Measurements from ENCODE around the gene SYNE2.
A peak's percentile ranks its signal among the peaks of the same experiment; 100 is the strongest.

SYNE2 gene

GRCh38 chr14:64220466-64220865 is 367.7 kb downstream of the SYNE2 start:
- H3K27ac ChIP-seq: no peak overlapping the region
- H3K4me3 ChIP-seq: no peak overlapping the region

- H3K27ac ChIP-seq: no peak overlapping the region
- no peak overlapping the region for H3K4me3 ChIP-seq
These were observed 368.7 kb downstream of the SYNE2 start for GRCh38 chr14:64221391-64222003.

GRCh38 chr14:64225151-64225757 is 372.4 kb downstream of the SYNE2 start:
- no peak overlapping the region for H3K4me3 ChIP-seq
- H3K27ac ChIP-seq: no peak overlapping the region

GRCh38 chr14:64227856-64228255 is 375.1 kb downstream of the SYNE2 start:
- H3K4me3 ChIP-seq: no peak overlapping the region
- H3K27ac ChIP-seq: no peak overlapping the region

- Histone ChIP-seq H3K27ac (no peak overlapping the region), H3K4me3 (no peak overlapping the region)
These were observed 376.7 kb downstream of the SYNE2 start for GRCh38 chr14:64229489-64229888.

- Histone ChIP-seq H3K27ac (peak overlapping the region in 1 of 21 experiments; percentile 16), H3K4me3 (no peak overlapping the region)
These were observed 379.5 kb downstream of the SYNE2 start for GRCh38 chr14:64232095-64232838.

GRCh38 chr14:64232944-64233343 is 380.1 kb downstream of the SYNE2 start:
- Histone ChIP-seq H3K4me3 (no peak overlapping the region), H3K27ac (peak overlapping the region in 1 of 21 experiments; percentile 16)

GRCh38 chr14:64233531-64234190 is 380.9 kb downstream of the SYNE2 start:
- Histone ChIP-seq H3K27ac (no peak overlapping the region), H3K4me3 (no peak overlapping the region)

GRCh38 chr14:64234877-64235651 is 382.3 kb downstream of the SYNE2 start:
- peak overlapping the region in 2 of 21 experiments; percentile 45 to 47 for H3K27ac ChIP-seq
- no peak overlapping the region for H3K4me3 ChIP-seq

- H3K4me3 ChIP-seq: no peak overlapping the region
- H3K27ac ChIP-seq: peak overlapping the region in 2 of 21 experiments; percentile 45 to 47
These were observed 383.1 kb downstream of the SYNE2 start for GRCh38 chr14:64235652-64236640.

- no peak overlapping the region for H3K4me3 ChIP-seq
- no peak overlapping the region for H3K27ac ChIP-seq
These were observed 385.2 kb downstream of the SYNE2 start for GRCh38 chr14:64238049-64238448.

GRCh38 chr14:64238631-64239030 is 385.8 kb downstream of the SYNE2 start:
- H3K4me3 ChIP-seq: no peak overlapping the region
- H3K27ac ChIP-seq: no peak overlapping the region

GRCh38 chr14:64244279-64244678 is 391.5 kb downstream of the SYNE2 start:
- no peak overlapping the region for H3K4me3 ChIP-seq
- H3K27ac ChIP-seq: no peak overlapping the region

GRCh38 chr14:64245491-64245890 is 392.7 kb downstream of the SYNE2 start:
- Histone ChIP-seq H3K27ac (no peak overlapping the region), H3K4me3 (no peak overlapping the region)

- Histone ChIP-seq H3K4me3 (no peak overlapping the region), H3K27ac (no peak overlapping the region)
These were observed 393.9 kb downstream of the SYNE2 start for GRCh38 chr14:64246688-64247087.

GRCh38 chr14:64247195-64247594 is 394.4 kb downstream of the SYNE2 start:
- Histone ChIP-seq H3K27ac (no peak overlapping the region), H3K4me3 (no peak overlapping the region)

- no peak overlapping the region for H3K4me3 ChIP-seq
- H3K27ac ChIP-seq: no peak overlapping the region
These were observed 395.9 kb downstream of the SYNE2 start for GRCh38 chr14:64248689-64249088.

GRCh38 chr14:64249363-64249762 is 396.6 kb downstream of the SYNE2 start:
- Histone ChIP-seq H3K27ac (no peak overlapping the region), H3K4me3 (no peak overlapping the region)

GRCh38 chr14:64253672-64254071 is 400.9 kb downstream of the SYNE2 start:
- Histone ChIP-seq H3K4me3 (no peak overlapping the region), H3K27ac (no peak overlapping the region)
